CD14-positive monocyte (primary cell): ENCODE measurements around the gene RUNDC3A. TPM values are rescaled to one million over a fixed set of nuclear protein-coding genes. Genes with fewer than 3 reads are reported as not detected.

Source experiments
- DNase-seq, 3 donors: peaks; one replicate each; pipeline ENCODE4 v3.0.0-alpha.2; 2011 to 2022
- H2AFZ ChIP-seq: 2 replicates; pipeline ENCODE4 v1.6.0; 2012; ENCODE audit warnings: mild to moderate bottlenecking, low read depth, low read length, inconsistent platforms; ENCODE audit not compliant: insufficient read depth, poor library complexity, severe bottlenecking
- H3K27ac ChIP-seq, 2 donors: 1 replicate in 1 of 2; 2 replicates in 1 of 2; pipeline ENCODE4 v1.5.1; 2012 to 2013; ENCODE audit warnings: low read length in 2 of 2, control low read depth in 1 of 2, inconsistent platforms in 1 of 2, low read depth in 1 of 2, mild to moderate bottlenecking in 1 of 2
- H3K27me3 ChIP-seq, 2 donors: one replicate each; pipeline versions ENCODE4 v1.6.0 to v1.6.1; 2011 to 2013; ENCODE audit warnings: low read length in 2 of 2; ENCODE audit not compliant: control insufficient read depth in 2 of 2, insufficient read depth in 2 of 2
- H3K36me3 ChIP-seq, 2 donors: replicated peaks in 1 of 2; 1 replicate in 1 of 2; 2 replicates in 1 of 2; pipeline versions ENCODE4 v1.5.1 to v1.6.1; 2012 to 2013; ENCODE audit warnings: low read length in 2 of 2, control low read depth in 1 of 2, inconsistent platforms in 1 of 2, mild to moderate bottlenecking in 1 of 2; ENCODE audit not compliant: insufficient read depth in 2 of 2, control insufficient read depth in 1 of 2
- H3K4me1 ChIP-seq, 2 donors: 1 replicate in 1 of 2; 2 replicates in 1 of 2; pipeline versions ENCODE4 v1.5.1 to v1.6.1; 2012 to 2013; ENCODE audit warnings: low read length in 2 of 2, control low read depth in 1 of 2, inconsistent platforms in 1 of 2, mild to moderate bottlenecking in 1 of 2, moderate library complexity in 1 of 2; ENCODE audit not compliant: insufficient read depth in 2 of 2, control insufficient read depth in 1 of 2
- H3K4me2 ChIP-seq: replicated peaks from 2 replicates; pipeline ENCODE3; 2012; ENCODE audit warnings: low read length, moderate library complexity, mild to moderate bottlenecking; ENCODE audit not compliant: poor library complexity, severe bottlenecking; ENCODE audit errors: extremely low read depth
- H3K4me3 ChIP-seq, 3 experiments: fragments of 200-600 bp in 1 of 3; sonication (generic) in 1 of 3; replicated peaks in 1 of 3; 1 replicate in 2 of 3; 2 replicates in 1 of 3; pipeline ENCODE4 v1.5.1; 2011 to 2013; ENCODE audit warnings: low read length in 3 of 3, mild to moderate bottlenecking in 3 of 3, control low read depth in 2 of 3, low read depth in 2 of 3, inconsistent platforms in 1 of 3, moderate library complexity in 1 of 3
- H3K79me2 ChIP-seq: 2 replicates; pipeline ENCODE4 v1.6.0; 2012; ENCODE audit warnings: mild to moderate bottlenecking, control low read depth, inconsistent platforms, low read length, moderate library complexity; ENCODE audit not compliant: insufficient read depth
- H3K9ac ChIP-seq: 2 replicates; pipeline ENCODE4 v1.6.0; 2017; ENCODE audit warnings: low read length, mild to moderate bottlenecking; ENCODE audit not compliant: insufficient read depth, poor library complexity, severe bottlenecking
- H3K9me3 ChIP-seq, 2 donors: replicated peaks in 1 of 2; 1 replicate in 1 of 2; 2 replicates in 1 of 2; pipeline versions ENCODE4 v1.5.1 to v1.6.1; 2012 to 2013; ENCODE audit warnings: low read length in 2 of 2, control low read depth in 1 of 2; ENCODE audit not compliant: control insufficient read depth in 1 of 2, insufficient read depth in 1 of 2
- H4K20me1 ChIP-seq: 2 replicates; pipeline ENCODE4 v1.6.0; 2012; ENCODE audit warnings: mild to moderate bottlenecking, low read length, control low read depth, moderate library complexity; ENCODE audit not compliant: insufficient read depth
- H3K27ac Mint-ChIP-seq, 7 donors: one replicate each; pipeline ENCODE4 v1.8.0; 2020; ENCODE audit warnings: mild to moderate bottlenecking in 7 of 7, mixed read lengths in 7 of 7, moderate library complexity in 6 of 7, inconsistent platforms in 2 of 7
- H3K27me3 Mint-ChIP-seq, 3 donors: one replicate each; pipeline ENCODE4 v1.8.0; 2021 to 2022; ENCODE audit warnings: low read depth in 3 of 3, mild to moderate bottlenecking in 3 of 3, mixed read lengths in 3 of 3, moderate library complexity in 3 of 3, inconsistent platforms in 1 of 3
- H3K36me3 Mint-ChIP-seq, 2 donors: one replicate each; pipeline ENCODE4 v1.8.0; 2020; ENCODE audit warnings: mixed read lengths in 2 of 2, inconsistent platforms in 1 of 2, mild to moderate bottlenecking in 1 of 2
- H3K4me1 Mint-ChIP-seq: one replicate; pipeline ENCODE4 v1.8.0; 2020; ENCODE audit warnings: mild to moderate bottlenecking, mixed read lengths
- H3K4me3 Mint-ChIP-seq, 2 donors: one replicate each; pipeline ENCODE4 v1.8.0; 2020; ENCODE audit warnings: mild to moderate bottlenecking in 2 of 2, mixed read lengths in 2 of 2, moderate library complexity in 1 of 2
- H3K9me3 Mint-ChIP-seq, 7 donors: one replicate each; pipeline ENCODE4 v1.8.0; 2020 to 2022; ENCODE audit warnings: mixed read lengths in 7 of 7, mild to moderate bottlenecking in 6 of 7, moderate library complexity in 6 of 7, inconsistent platforms in 2 of 7
- WGBS: methylation state at CpG from one replicate; pipeline ENCODE4 v1.1.5; 2013; ENCODE audit warnings: missing lambda C conversion rate; ENCODE audit not compliant: insufficient coverage; 5-methylcytosine and 5-hydroxymethylcytosine counted together
- intact Hi-C, 2 donors: fragments of 100-400 bp; cut with micrococcal nuclease; formaldehyde crosslinking; loops; one replicate each; pipeline versions ENCODE4 v1.15.0 to v1.15.1; 2023
- polyA minus RNA-seq: library from RNA; depleted of rRNA, polyadenylated mRNA; stranded (reverse); fragments of >200 nt; gene quantifications from 2 replicates; pipeline ENCODE4 v1.2.3, GENCODE V29; 2012
- polyA plus RNA-seq, 3 donors: library from polyadenylated mRNA; depleted of rRNA in 1 of 3; unstranded in 2 of 3; stranded (reverse) in 1 of 3; fragments of 300-500 nt in 2 of 3; fragments of >200 nt in 1 of 3; fragmentation: Illumina TruSeq in 2 of 3; gene quantifications; 1 replicate in 2 of 3; 2 replicates in 1 of 3; pipeline ENCODE4 v1.2.3, GENCODE V29; 2012 to 2021
- total RNA-seq, 12 experiments: library from RNA in 1 of 12; stranded (reverse) in 1 of 12; fragments of 120-200 nt in 1 of 12; gene quantifications; one replicate each; pipeline ENCODE4 v1.2.4 and lab custom pipeline; 2013 to 2026; ENCODE audit warnings: mixed read lengths in 6 of 12, inconsistent platforms in 1 of 12
- TF ChIP-seq, protein P1 (sequence below): fragments of 200-600 bp; IDR thresholded peaks from one replicate; pipeline ENCODE4 v1.8.0; 2022; ENCODE audit warnings: antibody characterized with exemption, mild to moderate bottlenecking

The RUNDC3A gene
- total RNA-seq (2013) = 0.27 TPM
- polyA plus RNA-seq (under 1 TPM in 2 of 3 donors, not detected in 1; 0.22 to 0.35 TPM), polyA minus RNA-seq (0.16 and 0.42 TPM in 2 replicates), total RNA-seq (lab: John Stamatoyannopoulos, UW) (0 to 4.1 (median 0.33) reads per million in 11 experiments)

DNA sequence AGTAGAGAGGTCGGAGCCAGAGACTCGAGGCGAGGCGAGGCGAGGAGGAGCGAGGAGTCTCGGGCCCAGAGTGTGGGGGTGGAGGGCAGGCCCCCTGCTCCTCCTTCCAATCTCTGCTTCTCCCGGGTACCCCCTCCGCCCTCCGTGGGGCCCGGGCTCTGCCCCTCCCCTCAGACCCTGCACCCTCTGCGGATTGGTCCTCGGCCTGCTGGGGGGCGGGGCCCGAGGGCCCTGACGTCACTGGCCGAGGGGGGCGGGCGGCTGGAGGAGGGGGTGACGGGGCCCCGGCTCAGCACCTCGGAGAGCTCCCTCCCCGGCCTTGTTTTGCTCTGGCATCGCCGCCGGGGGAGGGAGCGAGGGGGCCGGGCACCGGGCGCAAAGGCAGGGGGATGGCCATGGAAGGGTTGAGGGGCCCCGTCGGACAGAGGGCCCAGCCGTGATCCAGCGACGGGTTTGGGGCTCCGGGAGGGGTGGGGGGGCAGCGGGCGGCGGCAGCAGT lies at the start of gene RUNDC3A:
TSS of gene RUNDC3A (plus strand) at position 282 of the 499 bp plus-strand sequence. CDS start 232 bp downstream, outside the sequence.
- Mint-ChIP-seq H3K27me3 (peaks cover 45 to 67% (median 53%) of the 10 kb centered on the region in 3 donors), H3K4me1 (peaks cover 18% of the 10 kb centered on the region), H3K27ac (peak within 1 kb of the TSS in 2 of 7 donors; percentile 37 to 57), H3K4me3 (peak within 1 kb of the TSS; percentile 66 to 74), H3K36me3 (no peaks in the 10 kb centered on the region), H3K9me3 (peaks cover 0 to 6% (median 0%) of the 10 kb centered on the region in 7 donors)
- Histone ChIP-seq H3K4me1 (peaks cover 12 to 15% of the 10 kb centered on the region in 2 donors), H3K4me3 (peak within 1 kb of the TSS in 1 of 3 experiments; percentile 68), H4K20me1 (no peaks in the 10 kb centered on the region), H2AFZ (peak within 1 kb of the TSS; percentile 63), H3K9ac (no peak within 1 kb of the TSS), H3K79me2 (no peaks in the 10 kb centered on the region), H3K36me3 (no peaks in the 10 kb centered on the region), H3K27me3 (peaks cover 7 to 40% of the 10 kb centered on the region in 2 donors), H3K4me2 (peak within 1 kb of the TSS; percentile 71), H3K27ac (no peak within 1 kb of the TSS), H3K9me3 (no peaks in the 10 kb centered on the region)
- WGBS = under 1% methylated on average over 18 of the region's 39 CpGs
- intact Hi-C loops = no loop called here
- DNase-seq = peak; percentile 51 to 77 (median 67)
- TF ChIP-seq, protein P1, sequence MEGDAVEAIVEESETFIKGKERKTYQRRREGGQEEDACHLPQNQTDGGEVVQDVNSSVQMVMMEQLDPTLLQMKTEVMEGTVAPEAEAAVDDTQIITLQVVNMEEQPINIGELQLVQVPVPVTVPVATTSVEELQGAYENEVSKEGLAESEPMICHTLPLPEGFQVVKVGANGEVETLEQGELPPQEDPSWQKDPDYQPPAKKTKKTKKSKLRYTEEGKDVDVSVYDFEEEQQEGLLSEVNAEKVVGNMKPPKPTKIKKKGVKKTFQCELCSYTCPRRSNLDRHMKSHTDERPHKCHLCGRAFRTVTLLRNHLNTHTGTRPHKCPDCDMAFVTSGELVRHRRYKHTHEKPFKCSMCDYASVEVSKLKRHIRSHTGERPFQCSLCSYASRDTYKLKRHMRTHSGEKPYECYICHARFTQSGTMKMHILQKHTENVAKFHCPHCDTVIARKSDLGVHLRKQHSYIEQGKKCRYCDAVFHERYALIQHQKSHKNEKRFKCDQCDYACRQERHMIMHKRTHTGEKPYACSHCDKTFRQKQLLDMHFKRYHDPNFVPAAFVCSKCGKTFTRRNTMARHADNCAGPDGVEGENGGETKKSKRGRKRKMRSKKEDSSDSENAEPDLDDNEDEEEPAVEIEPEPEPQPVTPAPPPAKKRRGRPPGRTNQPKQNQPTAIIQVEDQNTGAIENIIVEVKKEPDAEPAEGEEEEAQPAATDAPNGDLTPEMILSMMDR = no peak

GRCh38 chr17:44258811-44259351 lies 49.5 kb upstream of the RUNDC3A start:
- H3K79me2 ChIP-seq = no peaks in the 10 kb centered on the region
- no peak overlapping the region for H3K4me3 Mint-ChIP-seq
- WGBS = 35% methylated on average over 16 of the region's 17 CpGs

More at GRCh38 chr17:44258811-44259351, 49.5 kb upstream of the RUNDC3A start:
- H3K4me3 ChIP-seq = no peak overlapping the region
- no peak overlapping the region for H3K4me2 ChIP-seq
- H3K9me3 ChIP-seq = no peaks in the 10 kb centered on the region
- H2AFZ ChIP-seq = no peak overlapping the region
- no peak overlapping the region for H3K27ac ChIP-seq
- Mint-ChIP-seq H3K27ac (no peak overlapping the region), H3K9me3 (peaks cover 0 to 2% (median 0%) of the 10 kb centered on the region in 7 donors), H3K4me1 (no peaks in the 10 kb centered on the region), H3K36me3 (no peaks in the 10 kb centered on the region), H3K27me3 (peaks cover 8 to 15% (median 8%) of the 10 kb centered on the region in 3 donors)
- TF ChIP-seq, protein P1 = no peak
- DNase-seq = no peak
- no peak overlapping the region for H3K9ac ChIP-seq
- no peaks in the 10 kb centered on the region for H3K4me1 ChIP-seq
- intact Hi-C loops = no loop called here
- H4K20me1 ChIP-seq = no peaks in the 10 kb centered on the region
- no peaks in the 10 kb centered on the region for H3K36me3 ChIP-seq
- no peaks in the 10 kb centered on the region for H3K27me3 ChIP-seq
